Measurements from ENCODE around the gene ASIC1.
A peak's percentile ranks its signal among the peaks of the same experiment; 100 is the strongest.

ASIC1 gene

GRCh38 chr12:50085615-50086072 lies 28.2 kb downstream of the ASIC1 start:
- no peak for DNase-seq

- no peak for DNase-seq
Observed at GRCh38 chr12:50086148-50086547, 28.8 kb downstream of the ASIC1 start.

GRCh38 chr12:50087151-50087550 lies 29.8 kb downstream of the ASIC1 start:
- no peak for DNase-seq

DNA sequence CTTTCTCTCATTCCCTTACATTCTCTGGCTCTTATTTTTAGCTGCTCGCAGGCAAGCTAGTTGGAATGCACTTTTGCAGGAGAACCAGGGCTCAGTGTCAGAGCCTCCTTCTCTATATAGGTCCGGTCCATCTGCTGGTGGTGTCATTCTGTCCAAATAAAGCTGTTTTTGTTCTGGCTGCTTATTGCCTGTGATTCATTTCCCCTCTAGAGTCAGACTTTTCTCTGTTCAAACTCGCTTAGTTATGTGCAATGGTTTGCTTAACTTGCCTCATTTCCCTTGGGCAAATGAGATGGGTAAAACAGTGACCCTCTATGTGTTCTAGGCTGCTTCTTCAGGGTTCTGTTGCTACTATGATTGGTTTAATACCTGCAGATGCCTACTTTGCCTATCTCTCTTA lies 30.6 kb downstream of the ASIC1 start:
- DNase-seq = no peak

GRCh38 chr12:50088577-50089335 lies 31.4 kb downstream of the ASIC1 start:
- DNase-seq = peak; percentile 42

- no peak for DNase-seq
Observed at GRCh38 chr12:50089730-50090129, 32.3 kb downstream of the ASIC1 start.

GRCh38 chr12:50090391-50090790 lies 33.0 kb downstream of the ASIC1 start:
- no peak for DNase-seq

GRCh38 chr12:50097952-50098351 lies 40.6 kb downstream of the ASIC1 start:
- no peak for DNase-seq

DNA sequence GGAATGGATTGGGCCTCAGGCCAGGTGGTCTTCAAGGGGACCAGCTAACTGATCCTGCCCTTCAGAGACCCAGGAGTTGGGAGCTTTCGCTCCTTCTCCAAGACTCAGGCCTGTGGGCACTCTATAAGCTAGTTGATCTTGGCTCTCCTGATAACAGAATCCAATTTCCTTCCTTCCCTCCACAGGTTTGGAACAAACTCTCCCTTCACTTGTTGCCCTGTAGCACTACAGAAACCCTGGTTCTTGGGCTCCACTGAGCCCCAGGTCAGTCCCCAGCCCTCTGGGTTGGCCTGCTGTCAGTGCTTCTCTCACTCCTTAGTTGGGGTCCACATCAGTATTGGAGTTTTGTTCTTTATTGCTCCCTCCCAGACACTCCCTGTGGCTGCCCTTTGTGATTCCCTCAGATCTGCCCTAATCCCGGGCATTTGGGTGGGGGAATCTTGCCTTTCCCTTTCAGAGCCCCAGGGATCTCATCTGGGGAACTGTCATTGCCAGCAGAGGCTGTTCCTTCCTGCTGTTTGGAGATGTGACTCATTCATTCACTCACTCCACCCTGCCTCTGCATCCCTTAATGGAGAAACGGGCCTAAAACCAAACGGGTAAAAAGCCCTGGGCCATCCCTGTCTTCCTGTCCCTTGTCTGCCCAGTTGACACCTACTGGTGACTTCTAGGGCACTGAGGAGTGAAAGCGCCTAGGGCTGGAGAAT lies 42.1 kb downstream of the ASIC1 start:
- DNase-seq = no peak

GRCh38 chr12:50100561-50100960 lies 43.2 kb downstream of the ASIC1 start:
- DNase-seq = no peak

GRCh38 chr12:50101663-50102062 lies 44.3 kb downstream of the ASIC1 start:
- no peak for DNase-seq

DNA sequence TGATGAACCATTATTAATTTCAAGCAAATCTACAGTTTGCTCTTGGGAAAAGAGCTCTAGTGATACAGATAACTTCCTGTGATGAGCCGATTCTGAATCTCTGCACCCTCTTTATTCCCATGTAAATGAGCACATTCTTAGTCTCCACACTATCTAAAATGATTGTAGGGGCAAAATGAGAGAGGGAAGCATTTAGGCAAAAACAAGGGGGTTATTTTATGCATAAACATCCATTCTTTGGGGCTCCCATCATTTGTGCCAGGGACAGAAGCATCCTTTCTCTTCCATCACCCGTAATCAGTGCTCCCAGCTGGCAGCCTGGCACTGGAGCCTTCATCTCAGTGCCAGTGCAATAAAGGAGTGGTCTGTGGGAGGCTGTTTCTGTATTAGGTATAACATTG lies 44.7 kb downstream of the ASIC1 start:
- no peak for DNase-seq

DNA sequence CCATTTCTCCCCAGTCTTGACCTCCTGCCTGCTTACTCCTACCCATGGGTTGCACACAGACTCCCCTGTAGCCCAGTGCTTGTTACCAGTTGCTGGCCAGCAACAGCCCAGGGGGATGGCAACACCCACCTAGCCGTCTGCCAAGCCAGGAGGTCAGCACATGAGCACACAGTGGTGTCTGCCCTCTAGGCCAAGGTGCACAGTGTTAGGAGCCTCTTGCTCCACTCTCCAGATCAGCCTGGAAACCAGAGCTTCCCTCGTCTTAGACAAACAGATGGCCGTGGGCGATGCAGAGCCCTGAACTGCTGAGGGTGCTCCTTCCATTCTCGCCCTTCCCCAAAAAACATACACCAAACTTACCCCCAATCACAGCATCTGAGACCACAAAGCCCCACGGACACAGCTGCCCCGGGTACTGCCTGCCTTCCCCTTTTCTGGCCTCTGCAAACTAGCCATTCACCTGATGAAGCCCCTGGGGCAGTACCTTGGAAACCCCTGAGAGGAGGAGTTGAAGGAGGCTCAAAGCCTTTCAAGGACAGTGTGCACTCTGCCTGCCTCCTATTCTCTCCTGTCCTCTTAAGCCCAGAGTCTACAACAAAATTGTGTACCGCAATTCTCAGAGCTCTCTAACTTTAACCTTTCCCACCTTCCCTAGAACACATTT lies 45.4 kb downstream of the ASIC1 start:
- no peak for DNase-seq

DNA sequence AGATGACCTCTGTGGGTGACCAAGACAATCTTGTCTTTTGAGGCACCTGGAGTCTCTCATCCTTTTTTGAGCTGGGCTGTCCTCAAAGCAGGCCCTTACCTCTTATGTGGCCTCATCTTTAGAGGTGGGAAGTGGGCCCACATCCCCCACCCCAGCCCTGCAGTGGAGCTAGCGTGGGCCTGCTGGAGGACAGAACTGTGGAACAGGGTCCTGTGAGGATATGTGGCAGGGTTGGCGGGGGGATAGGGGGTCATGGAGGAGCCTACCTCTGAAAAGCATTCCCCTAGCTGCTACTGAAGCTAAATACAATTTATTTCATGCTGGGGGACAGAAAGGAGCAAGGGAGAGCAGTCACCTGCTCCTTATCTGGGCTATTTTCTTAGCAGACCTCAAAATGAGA lies 46.0 kb downstream of the ASIC1 start:
- DNase-seq = no peak

GRCh38 chr12:50103767-50104321 lies 46.4 kb downstream of the ASIC1 start, which contains the start of gene GPD1:
TSS of gene GPD1 (plus strand) at chr12:50104008. CDS start at chr12:50104051, 43 bp downstream.
- no peak for DNase-seq

GRCh38 chr12:50104417-50105366 lies 47.3 kb downstream of the ASIC1 start:
- DNase-seq = no peak

- DNase-seq = no peak
Observed at GRCh38 chr12:50105913-50106450, 48.6 kb downstream of the ASIC1 start.

- no peak for DNase-seq
Observed at GRCh38 chr12:50106907-50107306, 49.5 kb downstream of the ASIC1 start.

GRCh38 chr12:50107416-50108268 lies 50.2 kb downstream of the ASIC1 start:
- DNase-seq = no peak

DNA sequence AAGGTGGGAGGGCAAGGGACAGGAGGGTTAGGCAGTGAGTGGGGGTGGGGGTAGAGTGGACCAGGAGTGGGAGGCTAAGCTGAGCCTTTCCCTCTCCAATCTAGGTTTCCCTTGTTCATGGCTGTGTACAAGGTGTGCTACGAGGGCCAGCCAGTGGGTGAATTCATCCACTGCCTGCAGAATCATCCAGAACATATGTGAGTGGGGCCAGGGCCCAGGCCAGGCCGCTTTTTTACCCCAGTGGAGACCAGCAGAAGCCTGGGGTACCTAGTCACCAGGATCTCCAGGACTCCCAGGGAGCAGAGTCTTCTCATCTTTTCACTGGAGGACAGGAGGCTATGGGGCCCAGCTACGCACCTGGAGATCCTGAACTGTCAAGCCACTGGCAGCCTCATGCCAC lies 51.9 kb downstream of the ASIC1 start:
- no peak for DNase-seq
